WI38 (cell line): ENCODE data around the gene HCN4.

Source experiments
- H3K4me3 ChIP-seq: 2 replicates; pipeline ENCODE4 v1.5.1; 2011; ENCODE audit warnings: low read depth, mild to moderate bottlenecking, control low read depth, low read length
- TF ChIP-seq, protein P1 (sequence below): IDR thresholded peaks from 2 replicates; pipeline ENCODE4 v1.5.1; 2012; ENCODE audit warnings: low read depth, mild to moderate bottlenecking, control low read depth, low read length

Gene HCN4

DNA sequence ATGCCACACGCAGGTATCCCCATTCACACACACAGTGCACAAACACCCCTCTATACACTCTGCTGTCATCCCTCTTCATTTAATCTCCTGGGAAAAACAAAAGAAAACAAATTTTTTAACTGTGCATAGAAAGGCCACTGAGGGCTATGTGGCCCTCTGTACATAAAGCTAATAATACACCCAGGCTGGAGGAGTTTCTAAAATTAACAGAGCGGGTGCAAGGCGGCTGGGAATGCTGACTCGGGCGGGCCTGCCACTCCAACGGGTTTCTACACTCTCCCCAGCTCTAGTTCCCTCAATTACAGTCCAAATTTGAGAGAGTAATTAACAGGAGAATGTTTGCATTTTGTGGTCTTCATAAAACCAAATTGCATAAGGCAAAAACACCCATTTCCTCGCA lies 23.1 kb downstream of the HCN4 start:
- TF ChIP-seq, protein P1, sequence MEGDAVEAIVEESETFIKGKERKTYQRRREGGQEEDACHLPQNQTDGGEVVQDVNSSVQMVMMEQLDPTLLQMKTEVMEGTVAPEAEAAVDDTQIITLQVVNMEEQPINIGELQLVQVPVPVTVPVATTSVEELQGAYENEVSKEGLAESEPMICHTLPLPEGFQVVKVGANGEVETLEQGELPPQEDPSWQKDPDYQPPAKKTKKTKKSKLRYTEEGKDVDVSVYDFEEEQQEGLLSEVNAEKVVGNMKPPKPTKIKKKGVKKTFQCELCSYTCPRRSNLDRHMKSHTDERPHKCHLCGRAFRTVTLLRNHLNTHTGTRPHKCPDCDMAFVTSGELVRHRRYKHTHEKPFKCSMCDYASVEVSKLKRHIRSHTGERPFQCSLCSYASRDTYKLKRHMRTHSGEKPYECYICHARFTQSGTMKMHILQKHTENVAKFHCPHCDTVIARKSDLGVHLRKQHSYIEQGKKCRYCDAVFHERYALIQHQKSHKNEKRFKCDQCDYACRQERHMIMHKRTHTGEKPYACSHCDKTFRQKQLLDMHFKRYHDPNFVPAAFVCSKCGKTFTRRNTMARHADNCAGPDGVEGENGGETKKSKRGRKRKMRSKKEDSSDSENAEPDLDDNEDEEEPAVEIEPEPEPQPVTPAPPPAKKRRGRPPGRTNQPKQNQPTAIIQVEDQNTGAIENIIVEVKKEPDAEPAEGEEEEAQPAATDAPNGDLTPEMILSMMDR, result no peak
- H3K4me3 ChIP-seq, result no peak overlapping the region

DNA sequence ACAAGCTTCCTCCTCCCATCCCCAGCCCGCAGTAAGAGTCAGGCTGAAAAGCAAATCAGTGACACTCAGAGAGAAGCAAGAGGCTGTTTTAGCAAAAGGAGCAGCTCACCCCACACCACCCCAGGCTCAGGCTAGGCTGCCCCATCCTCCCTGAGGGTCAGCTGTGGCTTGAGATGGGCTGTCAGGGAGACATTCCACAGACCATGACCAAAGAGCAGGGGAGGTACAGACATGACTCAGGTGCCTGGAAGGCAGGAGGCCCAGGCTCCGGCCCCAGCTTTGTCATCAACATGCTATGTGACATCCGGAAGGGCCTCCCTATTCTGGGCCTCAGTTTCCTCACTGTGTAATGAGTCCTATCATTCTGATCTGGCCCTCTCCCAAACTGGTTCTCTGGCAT lies 24.7 kb downstream of the HCN4 start:
- TF ChIP-seq, protein P1, result no peak
- H3K4me3 ChIP-seq, result no peak overlapping the region

DNA sequence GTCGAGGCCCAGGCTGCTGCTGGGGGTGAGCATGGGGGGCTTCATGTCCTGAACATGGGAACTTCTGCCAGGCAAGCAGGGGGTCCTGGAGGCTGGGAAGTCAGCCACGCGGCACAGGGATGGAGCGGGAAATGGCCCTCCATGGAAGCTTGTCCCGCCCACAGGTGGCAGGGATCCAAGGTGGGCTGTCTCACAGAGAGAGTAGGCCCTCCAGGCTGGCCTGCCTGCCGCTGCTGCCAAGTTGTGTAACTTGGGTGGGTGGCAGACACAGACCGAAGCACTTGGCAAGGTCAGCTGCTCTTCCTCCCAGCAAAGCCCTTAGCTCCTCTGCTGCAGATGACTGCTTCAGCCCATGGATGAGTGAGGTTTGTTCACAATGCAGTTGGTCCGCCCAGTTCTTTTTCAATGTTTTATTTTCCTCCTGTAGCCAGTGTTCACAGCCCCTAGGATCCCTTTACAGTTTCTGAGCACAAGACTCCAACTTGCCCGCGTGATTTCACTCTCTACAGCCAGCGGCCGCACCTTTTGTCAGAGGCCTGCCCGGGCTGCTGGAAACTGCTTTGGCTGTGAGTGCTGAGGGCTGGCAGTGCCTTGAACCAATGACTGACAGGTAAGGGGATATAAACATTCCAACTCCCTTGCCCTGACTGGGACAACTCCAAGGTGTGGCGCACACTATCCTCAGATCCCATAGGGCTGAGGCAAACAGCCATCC lies 26.7 kb downstream of the HCN4 start:
- H3K4me3 ChIP-seq, result no peak overlapping the region
- TF ChIP-seq, protein P1, result no peak

DNA sequence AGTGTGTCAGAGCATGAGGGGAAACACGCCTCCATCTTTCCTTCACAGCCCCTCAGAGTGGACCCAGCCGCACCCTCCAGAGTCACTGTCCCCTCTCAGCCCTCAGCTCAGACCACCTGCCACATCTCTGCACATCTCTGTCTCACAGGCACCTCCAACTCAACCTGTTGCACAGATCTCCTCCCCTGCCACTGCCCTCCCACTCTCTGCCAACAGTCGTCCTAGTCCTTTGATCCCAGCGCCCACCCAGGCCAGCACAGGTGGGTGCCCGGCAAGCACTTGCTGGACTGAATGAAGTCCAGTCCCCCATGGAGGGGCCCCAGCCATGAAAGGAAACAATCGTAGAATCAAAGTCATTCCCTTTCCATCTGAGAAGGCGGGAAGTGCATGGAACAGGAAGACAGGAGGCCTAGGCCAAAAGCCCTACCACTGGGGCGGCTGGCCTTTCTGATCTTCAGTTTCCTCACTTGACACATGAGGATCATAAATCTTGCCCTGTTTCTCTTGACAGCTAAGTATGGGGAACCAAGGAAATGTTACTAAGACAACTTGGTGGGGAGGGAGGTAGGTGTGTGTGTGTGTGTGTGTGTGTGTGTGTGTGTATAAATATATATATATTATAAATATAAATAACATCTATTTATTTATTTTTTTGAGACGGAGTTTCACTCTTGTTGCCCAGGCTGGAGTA lies 28.1 kb downstream of the HCN4 start:
- TF ChIP-seq, protein P1, result no peak

DNA sequence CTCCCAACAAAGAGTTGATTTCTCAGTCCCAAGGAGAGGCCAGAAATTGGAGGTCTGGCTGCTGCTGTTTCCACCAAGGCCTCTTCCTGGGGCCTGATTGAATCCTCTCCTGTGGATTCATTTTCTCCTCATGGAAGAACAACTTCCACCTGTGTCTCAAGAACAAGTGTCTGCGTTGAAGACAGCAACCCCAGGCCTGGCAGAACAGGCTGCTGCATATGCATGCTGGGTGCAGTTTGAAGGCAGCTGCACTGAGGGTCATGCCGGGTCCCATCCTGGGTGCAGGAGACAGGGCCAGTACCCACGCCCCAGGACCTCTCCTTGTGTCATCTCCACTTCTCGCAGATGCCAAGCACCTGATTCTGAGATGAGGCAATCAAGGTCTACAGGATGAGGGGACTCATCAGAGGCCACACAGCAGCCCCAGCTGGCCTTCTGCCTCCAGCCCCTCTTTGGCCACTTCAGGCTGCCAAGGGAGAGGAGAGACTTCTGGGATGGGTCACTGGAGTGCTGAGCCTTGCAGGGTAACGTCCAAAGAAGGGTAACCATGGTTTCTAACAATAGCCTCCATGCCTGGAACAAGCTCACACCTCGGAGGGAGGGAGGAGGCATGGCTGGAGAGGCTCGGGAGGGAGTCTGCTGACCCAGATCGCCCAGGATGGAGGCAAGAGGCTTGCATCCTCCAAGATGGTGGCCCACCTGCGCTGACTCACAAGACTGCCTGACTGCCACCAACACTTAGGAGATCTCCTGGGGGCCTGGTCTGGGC lies 30.0 kb downstream of the HCN4 start:
- TF ChIP-seq, protein P1, result no peak

More for the DNA sequence above, 28.1 kb downstream of the HCN4 start:
- H3K4me3 ChIP-seq, result no peak overlapping the region

DNA sequence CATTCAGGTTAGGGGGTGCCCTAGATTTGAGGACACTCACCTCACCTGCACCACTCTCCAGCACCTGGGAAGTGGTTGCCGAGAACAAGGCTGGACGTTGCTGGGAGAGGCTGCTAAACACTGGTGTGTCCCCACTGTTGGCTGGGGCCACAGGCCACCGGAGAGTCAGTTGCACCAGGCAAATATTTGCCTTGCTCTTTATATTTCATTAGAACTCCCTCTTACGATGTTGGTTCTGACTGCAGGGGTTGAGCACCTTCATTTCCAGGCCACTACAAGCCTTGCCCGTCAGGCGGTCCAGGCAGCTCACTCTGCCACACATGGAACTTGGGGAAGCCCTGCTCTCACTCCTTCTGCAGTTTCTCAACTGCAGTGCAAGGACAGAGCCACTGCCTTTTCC lies 30.7 kb downstream of the HCN4 start:
- TF ChIP-seq, protein P1, result no peak

More for the DNA sequence above, 30.0 kb downstream of the HCN4 start:
- H3K4me3 ChIP-seq, result no peak overlapping the region

More for the DNA sequence above, 30.7 kb downstream of the HCN4 start:
- H3K4me3 ChIP-seq, result no peak overlapping the region
